ENCODE data around the gene ARMS2. TPM values are rescaled to one million over a fixed set of nuclear protein-coding genes. Genes with fewer than 3 reads are reported as not detected.

The ARMS2 gene
- total RNA-seq, 1 donor: not detected

- TF ChIP-seq CTCF (IDR thresholded peaks at IDR 0.05; ENCODE audit: insufficient read depth, low read length): no peak
- H3K4me3 ChIP-seq (ENCODE audit: low read depth, low read length): no peak overlapping the region
- no peak for DNase-seq (ENCODE audit: low read depth)
Measured at GRCh38 chr10:122420624-122421007, 33.8 kb upstream of the ARMS2 start.

GRCh38 chr10:122421054-122421625, 33.3 kb upstream of the ARMS2 start:
- H3K4me3 ChIP-seq (ENCODE audit: low read depth, low read length): no peak overlapping the region
- peak; percentile 30 for DNase-seq (ENCODE audit: low read depth)
- TF ChIP-seq CTCF (IDR thresholded peaks at IDR 0.05; ENCODE audit: insufficient read depth, low read length): no peak

- DNase-seq (ENCODE audit: low read depth): peak; percentile 17
- no peak overlapping the region for H3K4me3 ChIP-seq (ENCODE audit: low read depth, low read length)
- no peak for TF ChIP-seq CTCF (IDR thresholded peaks at IDR 0.05; ENCODE audit: insufficient read depth, low read length)
Measured at GRCh38 chr10:122421742-122422141, 32.7 kb upstream of the ARMS2 start.

GRCh38 chr10:122422266-122422989, 32.0 kb upstream of the ARMS2 start:
- TF ChIP-seq CTCF (IDR thresholded peaks at IDR 0.05; ENCODE audit: insufficient read depth, low read length): no peak
- no peak for DNase-seq (ENCODE audit: low read depth)

GRCh38 chr10:122424059-122424458, 30.4 kb upstream of the ARMS2 start:
- TF ChIP-seq CTCF (IDR thresholded peaks at IDR 0.05; ENCODE audit: insufficient read depth, low read length): no peak
- H3K4me3 ChIP-seq (ENCODE audit: low read depth, low read length): no peak overlapping the region
- DNase-seq (ENCODE audit: low read depth): no peak

More at GRCh38 chr10:122422266-122422989, 32.0 kb upstream of the ARMS2 start:
- no peak overlapping the region for H3K4me3 ChIP-seq (ENCODE audit: low read depth, low read length)

- no peak overlapping the region for H3K4me3 ChIP-seq (ENCODE audit: low read depth, low read length)
- TF ChIP-seq CTCF (IDR thresholded peaks at IDR 0.05; ENCODE audit: insufficient read depth, low read length): no peak
- no peak for DNase-seq (ENCODE audit: low read depth)
Measured at GRCh38 chr10:122426829-122427228, 27.6 kb upstream of the ARMS2 start.
